OCI-LY1 (cell line): ENCODE data around the gene IL1R2.

Experiments used
- H2AFZ ChIP-seq: fragments of 200-600 bp; sonication (generic), shearing (Covaris generic); 2 replicates; pipeline ENCODE4 v1.6.0; 2014; ENCODE audit warnings: antibody characterized with exemption, mild to moderate bottlenecking, low read length
- H3F3A ChIP-seq: fragments of 200-600 bp; sonication (generic), shearing (Covaris generic); 2 replicates; pipeline ENCODE4 v1.6.0; 2014; ENCODE audit warnings: mild to moderate bottlenecking, antibody characterized with exemption, low read length, moderate library complexity; ENCODE audit not compliant: insufficient read depth
- H3K27ac ChIP-seq: fragments of 200-600 bp; sonication (generic); 2 replicates; pipeline ENCODE4 v1.5.1; 2014; ENCODE audit warnings: low read length, mixed run types, mild to moderate bottlenecking, low read depth; ENCODE audit not compliant: poor library complexity, severe bottlenecking
- H3K27me3 ChIP-seq: fragments of 200-600 bp; sonication (generic); 2 replicates; pipeline ENCODE4 v1.6.0; 2014; ENCODE audit warnings: antibody characterized with exemption, mild to moderate bottlenecking, low read length, moderate library complexity; ENCODE audit not compliant: insufficient read depth
- H3K36me3 ChIP-seq: fragments of 200-600 bp; sonication (generic); 2 replicates; pipeline ENCODE4 v1.6.1; 2014; ENCODE audit warnings: mild to moderate bottlenecking, antibody characterized with exemption, low read length, moderate library complexity, mixed read lengths; ENCODE audit not compliant: insufficient read depth
- H3K4me1 ChIP-seq: fragments of 200-600 bp; sonication (generic); 2 replicates; pipeline ENCODE4 v1.5.1; 2014; ENCODE audit warnings: mild to moderate bottlenecking, low read length, moderate library complexity; ENCODE audit not compliant: insufficient read depth, severe bottlenecking
- H3K4me2 ChIP-seq: fragments of 200-600 bp; sonication (generic), shearing (Covaris generic); 2 replicates; pipeline ENCODE4 v1.6.1; 2014; ENCODE audit warnings: low read length
- H3K4me3 ChIP-seq: fragments of 200-600 bp; sonication (generic); 2 replicates; pipeline ENCODE4 v1.5.1; 2014; ENCODE audit warnings: low read length, low read depth, mild to moderate bottlenecking, mixed read lengths; ENCODE audit not compliant: poor library complexity, severe bottlenecking
- H3K79me2 ChIP-seq: fragments of 200-600 bp; shearing (Covaris generic); 2 replicates; pipeline ENCODE4 v1.6.1; 2016; ENCODE audit warnings: mixed run types, low read length, mixed read lengths; ENCODE audit not compliant: insufficient read depth
- H3K9ac ChIP-seq: fragments of 200-600 bp; sonication (generic), shearing (Covaris generic); 2 replicates; pipeline ENCODE4 v1.6.1; 2014; ENCODE audit warnings: mild to moderate bottlenecking, low read length, mixed read lengths
- H3K9me2 ChIP-seq: fragments of 200-600 bp; sonication (generic), shearing (Covaris generic); 2 replicates; pipeline ENCODE4 v1.6.1; 2014; ENCODE audit warnings: low read depth, mild to moderate bottlenecking, low read length, mixed read lengths
- H3K9me3 ChIP-seq: fragments of 200-600 bp; shearing (Covaris generic); 2 replicates; pipeline ENCODE4 v1.6.1; 2014; ENCODE audit warnings: low read length, mixed read lengths
- H4K20me1 ChIP-seq: fragments of 200-600 bp; sonication (generic), shearing (Covaris generic); 2 replicates; pipeline ENCODE4 v1.6.0; 2016; ENCODE audit warnings: mild to moderate bottlenecking, low read length; ENCODE audit not compliant: insufficient read depth
- EZH2 ChIP-seq: fragments of 200-600 bp; sonication (generic), shearing (Covaris generic); IDR thresholded peaks from 2 replicates; pipeline ENCODE4 v1.8.0; 2017; ENCODE audit warnings: borderline replicate concordance, mixed run types, mild to moderate bottlenecking, antibody characterized with exemption, low read length, moderate library complexity, mixed read lengths
- TF ChIP-seq, protein P1 (sequence below): fragments of 200-600 bp; sonication (generic), shearing (Covaris generic); IDR thresholded peaks from 2 replicates; pipeline ENCODE4 v1.5.1; 2017; ENCODE audit warnings: mild to moderate bottlenecking, antibody characterized with exemption, low read length, moderate library complexity, mixed read lengths

The IL1R2 gene

GRCh38 chr2:102010902-102011301, 19.1 kb downstream of the IL1R2 start:
- H3K27me3 ChIP-seq: no peaks in the 10 kb centered on the region
- H3K4me1 ChIP-seq: no peaks in the 10 kb centered on the region
- H3K4me2 ChIP-seq: no peak overlapping the region

GRCh38 chr2:102012061-102012614, 20.4 kb downstream of the IL1R2 start:
- Histone ChIP-seq H3K36me3 (no peaks in the 10 kb centered on the region), H4K20me1 (no peaks in the 10 kb centered on the region), H3K4me3 (no peak overlapping the region), H3K79me2 (no peaks in the 10 kb centered on the region), H3K4me1 (no peaks in the 10 kb centered on the region), H3K9me3 (no peaks in the 10 kb centered on the region), H2AFZ (no peak overlapping the region), H3K9me2 (no peaks in the 10 kb centered on the region), H3K4me2 (no peak overlapping the region), H3K9ac (no peak overlapping the region), H3F3A (no peaks in the 10 kb centered on the region), H3K27me3 (no peaks in the 10 kb centered on the region), H3K27ac (no peak overlapping the region)
- TF ChIP-seq, protein P1, sequence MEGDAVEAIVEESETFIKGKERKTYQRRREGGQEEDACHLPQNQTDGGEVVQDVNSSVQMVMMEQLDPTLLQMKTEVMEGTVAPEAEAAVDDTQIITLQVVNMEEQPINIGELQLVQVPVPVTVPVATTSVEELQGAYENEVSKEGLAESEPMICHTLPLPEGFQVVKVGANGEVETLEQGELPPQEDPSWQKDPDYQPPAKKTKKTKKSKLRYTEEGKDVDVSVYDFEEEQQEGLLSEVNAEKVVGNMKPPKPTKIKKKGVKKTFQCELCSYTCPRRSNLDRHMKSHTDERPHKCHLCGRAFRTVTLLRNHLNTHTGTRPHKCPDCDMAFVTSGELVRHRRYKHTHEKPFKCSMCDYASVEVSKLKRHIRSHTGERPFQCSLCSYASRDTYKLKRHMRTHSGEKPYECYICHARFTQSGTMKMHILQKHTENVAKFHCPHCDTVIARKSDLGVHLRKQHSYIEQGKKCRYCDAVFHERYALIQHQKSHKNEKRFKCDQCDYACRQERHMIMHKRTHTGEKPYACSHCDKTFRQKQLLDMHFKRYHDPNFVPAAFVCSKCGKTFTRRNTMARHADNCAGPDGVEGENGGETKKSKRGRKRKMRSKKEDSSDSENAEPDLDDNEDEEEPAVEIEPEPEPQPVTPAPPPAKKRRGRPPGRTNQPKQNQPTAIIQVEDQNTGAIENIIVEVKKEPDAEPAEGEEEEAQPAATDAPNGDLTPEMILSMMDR: no peak
- TF ChIP-seq EZH2: no peak

More at GRCh38 chr2:102010902-102011301, 19.1 kb downstream of the IL1R2 start:
- H3K9ac ChIP-seq: no peak overlapping the region
- no peaks in the 10 kb centered on the region for H3F3A ChIP-seq
- H3K9me2 ChIP-seq: no peaks in the 10 kb centered on the region
- no peak overlapping the region for H3K4me3 ChIP-seq
- H3K9me3 ChIP-seq: no peaks in the 10 kb centered on the region
- H4K20me1 ChIP-seq: no peaks in the 10 kb centered on the region
- H3K27ac ChIP-seq: no peak overlapping the region
- TF ChIP-seq, protein P1: no peak
- no peak for TF ChIP-seq EZH2
- H3K36me3 ChIP-seq: no peaks in the 10 kb centered on the region
- no peaks in the 10 kb centered on the region for H3K79me2 ChIP-seq
- no peak overlapping the region for H2AFZ ChIP-seq

GRCh38 chr2:102013206-102014040, 21.7 kb downstream of the IL1R2 start:
- Histone ChIP-seq H4K20me1 (no peaks in the 10 kb centered on the region), H3K27ac (no peak overlapping the region), H3K4me3 (no peak overlapping the region), H3K4me2 (no peak overlapping the region), H3F3A (no peaks in the 10 kb centered on the region), H3K9me3 (no peaks in the 10 kb centered on the region), H2AFZ (no peak overlapping the region), H3K36me3 (no peaks in the 10 kb centered on the region), H3K9ac (no peak overlapping the region), H3K79me2 (no peaks in the 10 kb centered on the region), H3K9me2 (no peaks in the 10 kb centered on the region), H3K27me3 (no peaks in the 10 kb centered on the region), H3K4me1 (no peaks in the 10 kb centered on the region)
- TF ChIP-seq, protein P1: no peak
- TF ChIP-seq EZH2: no peak
